GF-D8 (cell line): ENCODE data around the gene BTBD9.

Experiments used
- DNase-seq: peaks from one replicate; lab custom pipeline; 2025; lab: John Stamatoyannopoulos, UW

The BTBD9 gene

GRCh38 chr6:38161754-38162492 is 477.8 kb downstream of the BTBD9 start:
- no peak for DNase-seq

GRCh38 chr6:38161331-38161730 is 478.4 kb downstream of the BTBD9 start:
- DNase-seq: no peak

- DNase-seq: no peak
These were observed 478.9 kb downstream of the BTBD9 start for GRCh38 chr6:38160831-38161230.

GRCh38 chr6:38159596-38159995 is 480.1 kb downstream of the BTBD9 start:
- no peak for DNase-seq

- DNase-seq: no peak
These were observed 480.9 kb downstream of the BTBD9 start for GRCh38 chr6:38158762-38159350.

GRCh38 chr6:38157905-38158304 is 481.8 kb downstream of the BTBD9 start:
- DNase-seq: no peak

- DNase-seq: no peak
These were observed 482.7 kb downstream of the BTBD9 start for GRCh38 chr6:38156818-38157565.

- DNase-seq: no peak
These were observed 484.0 kb downstream of the BTBD9 start for GRCh38 chr6:38155621-38156204.

- DNase-seq: no peak
These were observed 484.6 kb downstream of the BTBD9 start for GRCh38 chr6:38155144-38155543.

- DNase-seq: no peak
These were observed 485.0 kb downstream of the BTBD9 start for GRCh38 chr6:38154731-38155130.

GRCh38 chr6:38153798-38154345 is 485.9 kb downstream of the BTBD9 start:
- no peak for DNase-seq

GRCh38 chr6:38153076-38153797 is 486.5 kb downstream of the BTBD9 start:
- DNase-seq: no peak

- no peak for DNase-seq
These were observed 487.1 kb downstream of the BTBD9 start for GRCh38 chr6:38152620-38153019.

- no peak for DNase-seq
These were observed 487.9 kb downstream of the BTBD9 start for GRCh38 chr6:38151580-38152500.

GRCh38 chr6:38150681-38151296 is 488.9 kb downstream of the BTBD9 start:
- DNase-seq: no peak

- no peak for DNase-seq
These were observed 489.7 kb downstream of the BTBD9 start for GRCh38 chr6:38150021-38150420.

- no peak for DNase-seq
These were observed 490.2 kb downstream of the BTBD9 start for GRCh38 chr6:38149531-38149930.

- DNase-seq: no peak
These were observed 491.1 kb downstream of the BTBD9 start for GRCh38 chr6:38148606-38149005.

- no peak for DNase-seq
These were observed 493.0 kb downstream of the BTBD9 start for GRCh38 chr6:38146734-38147027.

GRCh38 chr6:38146021-38146733 is 493.6 kb downstream of the BTBD9 start:
- no peak for DNase-seq
